COLO668 (cell line): ENCODE measurements around the gene OSTF1.
A peak's percentile ranks its signal among the peaks of the same experiment; 100 is the strongest.

Source experiments
- DNase-seq: peaks from one replicate; lab custom pipeline; 2025; ENCODE audit not compliant: unreplicated experiment; lab: John Stamatoyannopoulos, UW

The OSTF1 gene

GRCh38 chr9:75161116-75161857 is 73.0 kb downstream of the OSTF1 start:
- DNase-seq = no peak

DNA sequence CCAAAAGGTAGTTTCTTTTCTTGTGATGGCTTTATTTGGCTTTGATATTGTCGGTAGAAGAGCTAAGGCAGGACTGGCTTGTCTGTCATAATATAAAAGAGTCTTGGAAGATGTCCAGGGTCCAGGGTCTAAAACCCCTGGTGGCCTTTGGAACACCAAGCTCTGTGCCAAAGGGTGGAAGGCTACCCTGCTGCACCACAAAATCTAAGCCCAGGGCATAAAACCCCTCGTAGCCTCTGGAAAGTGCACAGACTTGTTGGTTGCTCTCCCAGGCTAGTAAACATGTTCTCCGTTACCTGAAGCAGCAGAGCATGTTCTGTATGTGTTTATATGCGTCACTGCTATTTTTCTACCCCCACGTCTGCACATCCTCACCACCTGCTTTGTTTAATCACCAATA is 75.5 kb downstream of the OSTF1 start:
- no peak for DNase-seq

- no peak for DNase-seq
Observed at GRCh38 chr9:75164573-75164972, 76.3 kb downstream of the OSTF1 start.

GRCh38 chr9:75167281-75167680 is 79.0 kb downstream of the OSTF1 start:
- DNase-seq = no peak

DNA sequence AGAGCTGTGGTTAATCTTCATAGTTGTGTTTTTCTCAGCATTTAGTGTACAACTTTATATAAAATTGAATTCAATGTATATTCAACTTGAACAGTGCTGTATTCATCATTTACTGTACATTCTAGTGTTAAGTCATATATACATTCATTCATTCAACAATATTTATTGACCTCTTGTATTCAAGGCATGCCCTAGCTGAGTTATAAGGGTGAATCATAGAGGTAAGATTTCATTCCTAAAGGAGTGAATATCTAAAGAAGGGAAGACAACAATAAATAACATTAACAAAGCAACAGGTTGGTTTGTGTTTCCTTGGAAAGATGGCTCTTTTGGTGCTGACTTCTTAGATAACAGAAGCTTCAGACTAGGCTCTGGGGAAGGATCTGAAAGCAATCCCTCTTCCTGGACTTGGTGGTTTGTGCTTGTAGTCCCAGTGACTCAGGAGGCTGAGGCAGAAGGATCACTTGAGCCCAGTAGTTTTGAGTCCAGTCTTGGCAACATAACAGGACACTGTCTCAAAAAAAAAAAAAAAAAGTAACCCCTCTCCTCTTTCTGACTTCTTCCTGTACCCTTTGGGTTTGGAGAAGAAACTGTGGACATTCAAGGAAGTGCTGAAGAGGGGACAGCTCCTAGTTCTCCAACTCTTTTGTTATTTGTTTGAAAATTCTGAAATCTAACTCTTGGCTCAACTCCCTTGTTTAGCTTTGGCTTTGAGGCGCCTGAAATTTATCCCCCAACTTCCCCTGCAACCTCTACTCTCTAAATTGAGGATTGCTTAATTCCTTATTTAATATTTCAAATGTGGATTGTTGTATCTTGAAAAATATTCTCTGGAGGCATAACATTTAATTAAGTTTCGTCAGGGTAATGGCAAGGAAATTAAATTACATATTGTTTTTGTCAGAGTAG is 80.2 kb downstream of the OSTF1 start:
- no peak for DNase-seq

- DNase-seq = no peak
Observed at GRCh38 chr9:75169623-75170022, 81.3 kb downstream of the OSTF1 start.

GRCh38 chr9:75170898-75171360 is 82.6 kb downstream of the OSTF1 start:
- DNase-seq = no peak

GRCh38 chr9:75175395-75175794 is 87.1 kb downstream of the OSTF1 start:
- no peak for DNase-seq

DNA sequence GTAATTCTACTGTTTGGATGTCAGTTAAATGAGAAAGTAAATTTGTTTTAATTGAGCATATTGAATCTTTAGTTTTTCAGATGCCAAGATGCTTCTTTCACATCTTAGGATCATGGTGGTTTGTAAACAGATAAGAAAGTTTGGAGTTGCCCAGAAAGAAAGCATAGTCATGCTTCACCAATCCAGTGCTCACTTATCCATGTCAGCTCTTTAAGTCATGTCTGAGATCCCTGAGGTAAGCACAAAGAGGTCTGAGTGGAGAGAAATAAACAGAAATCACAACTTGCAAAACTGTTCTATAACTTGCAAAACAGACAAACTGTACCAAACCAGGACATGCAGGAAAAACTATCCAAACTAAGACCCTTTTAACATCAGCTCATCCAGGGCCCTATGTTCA is 87.7 kb downstream of the OSTF1 start:
- no peak for DNase-seq

GRCh38 chr9:75181750-75182149 is 93.4 kb downstream of the OSTF1 start:
- no peak for DNase-seq

DNA sequence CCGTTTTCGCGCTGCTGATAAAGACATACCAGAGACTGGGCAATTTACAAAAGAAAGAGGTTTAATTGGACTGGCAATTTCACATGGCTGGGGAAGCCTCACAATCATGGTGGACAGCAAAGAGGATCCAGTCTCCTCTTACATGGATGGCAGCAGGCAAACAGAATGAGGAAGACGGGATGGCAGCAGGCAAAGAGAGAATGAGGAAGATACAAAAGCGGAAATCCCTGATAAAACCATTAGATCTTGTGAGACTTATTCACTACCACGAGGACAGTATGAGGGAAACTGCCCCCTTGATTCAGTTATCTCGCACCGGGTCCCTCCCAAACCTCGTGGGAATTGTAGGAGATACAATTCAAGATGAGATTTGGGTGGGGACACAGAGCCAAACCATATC is 95.0 kb downstream of the OSTF1 start:
- DNase-seq = no peak

DNA sequence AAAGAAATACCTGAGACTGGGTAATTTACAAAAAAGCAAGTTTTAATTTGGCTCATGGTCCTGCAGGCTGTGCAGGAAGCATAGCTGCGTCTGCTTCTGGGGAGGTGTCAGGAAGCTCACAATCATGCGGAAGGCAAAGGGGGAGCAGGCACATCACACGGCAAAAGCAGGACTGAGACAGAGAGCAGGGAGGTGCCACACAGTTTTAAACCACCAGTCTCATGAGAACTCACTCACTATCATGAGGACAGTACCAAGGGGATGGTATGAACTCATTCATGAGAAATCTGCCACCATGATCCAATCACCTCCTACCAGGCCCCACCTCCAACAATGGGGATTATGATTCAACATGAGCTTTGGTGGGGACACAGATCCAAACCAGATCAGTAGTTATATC is 96.2 kb downstream of the OSTF1 start:
- DNase-seq = no peak

- peak; percentile 19 for DNase-seq
Observed at GRCh38 chr9:75185585-75186170, 97.4 kb downstream of the OSTF1 start.

- no peak for DNase-seq
Observed at GRCh38 chr9:75186767-75187380, 98.6 kb downstream of the OSTF1 start.

GRCh38 chr9:75188756-75189155 is 100.4 kb downstream of the OSTF1 start:
- no peak for DNase-seq

DNA sequence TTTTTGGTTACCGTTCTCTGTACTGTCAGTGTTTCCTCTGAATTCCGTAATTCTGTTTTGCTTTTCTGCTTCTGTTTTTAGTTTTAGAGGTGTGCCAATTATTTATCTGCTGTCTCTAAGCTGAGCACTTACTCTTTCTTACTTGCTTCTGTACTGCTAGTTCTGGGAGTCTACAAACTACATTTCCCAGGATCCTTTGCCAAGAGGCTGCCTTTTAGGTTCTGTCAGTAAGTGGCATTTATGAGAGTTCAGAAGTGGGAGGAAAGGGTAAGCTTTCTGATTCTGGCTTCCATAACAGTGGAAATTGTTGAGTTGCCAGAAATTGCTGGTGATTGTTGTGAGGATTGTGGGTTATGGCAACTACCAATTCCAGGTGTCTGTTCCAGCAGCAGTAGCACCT is 102.4 kb downstream of the OSTF1 start:
- DNase-seq = no peak
